ENCODE results near the gene AKAP8. TPM values are rescaled to one million over a fixed set of nuclear protein-coding genes. Genes with fewer than 3 reads are reported as not detected.
"Not testable (repeated sequence)": the region's sequence is repeated elsewhere in the genome, so short reads cannot be mapped to it uniquely, and the experiment has no call there.

AKAP8 gene
- polyA plus RNA-seq (ENCODE audit: insufficient read length in 4 of 4): 10 to 100 TPM; 23.1 to 35.5 (median 26.6) TPM

GRCh38 chr19:15379083-15379998 lies at the start of gene AKAP8:
Gene AKAP8, minus strand, starts transcription at chr19:15379787. Its CDS starts 56 bp downstream, at chr19:15379731.
- peak; percentile 93 to 98 (median 96) for DNase-seq (ENCODE audit: low read depth in 4 of 4, low spot score in 3 of 4)

GRCh38 chr19:15427991-15428471 lies 48.4 kb upstream of the AKAP8 start:
- DNase-seq (ENCODE audit: low read depth in 4 of 4, low spot score in 3 of 4): no peak

- no peak for DNase-seq (ENCODE audit: low read depth in 4 of 4, low spot score in 3 of 4)
These were observed 47.7 kb upstream of the AKAP8 start for GRCh38 chr19:15427350-15427700.

- DNase-seq (ENCODE audit: low read depth in 4 of 4, low spot score in 3 of 4): no peak
These were observed 47.1 kb upstream of the AKAP8 start for GRCh38 chr19:15426485-15427349.

GRCh38 chr19:15425321-15425950 lies 45.8 kb upstream of the AKAP8 start:
- DNase-seq (ENCODE audit: low read depth in 4 of 4, low spot score in 3 of 4): no peak

GRCh38 chr19:15424692-15425272 lies 45.2 kb upstream of the AKAP8 start:
- DNase-seq (ENCODE audit: low read depth in 4 of 4, low spot score in 3 of 4): no peak

GRCh38 chr19:15424121-15424520 lies 44.5 kb upstream of the AKAP8 start:
- no peak for DNase-seq (ENCODE audit: low read depth in 4 of 4, low spot score in 3 of 4)

GRCh38 chr19:15423130-15423529 lies 43.5 kb upstream of the AKAP8 start:
- DNase-seq (ENCODE audit: low read depth in 4 of 4, low spot score in 3 of 4): no peak

- no peak for DNase-seq (ENCODE audit: low read depth in 4 of 4, low spot score in 3 of 4)
These were observed 42.9 kb upstream of the AKAP8 start for GRCh38 chr19:15422296-15423075.

- DNase-seq (ENCODE audit: low read depth in 4 of 4, low spot score in 3 of 4): no peak
These were observed 42.2 kb upstream of the AKAP8 start for GRCh38 chr19:15421721-15422260.

GRCh38 chr19:15421136-15421695 lies 41.6 kb upstream of the AKAP8 start:
- no peak for DNase-seq (ENCODE audit: low read depth in 4 of 4, low spot score in 3 of 4)

GRCh38 chr19:15419413-15420025 lies 39.9 kb upstream of the AKAP8 start:
- no peak for DNase-seq (ENCODE audit: low read depth in 4 of 4, low spot score in 3 of 4)

- DNase-seq (ENCODE audit: low read depth in 4 of 4, low spot score in 3 of 4): peak; percentile 99 to 100 (median 99)
These were observed 39.2 kb upstream of the AKAP8 start, which contains the start of gene AKAP8L for GRCh38 chr19:15418579-15419412. Gene AKAP8L, minus strand, starts transcription at chr19:15418988. Its CDS starts 65 bp downstream, at chr19:15418923.

- peak in 1 of 4 donors; percentile 25 for DNase-seq (ENCODE audit: low read depth in 4 of 4, low spot score in 3 of 4)
These were observed 38.6 kb upstream of the AKAP8 start for GRCh38 chr19:15418231-15418578.

GRCh38 chr19:15417699-15418098 lies 38.1 kb upstream of the AKAP8 start:
- DNase-seq (ENCODE audit: low read depth in 4 of 4, low spot score in 3 of 4): no peak

GRCh38 chr19:15412832-15413231 lies 33.2 kb upstream of the AKAP8 start:
- no peak for DNase-seq (ENCODE audit: low read depth in 4 of 4, low spot score in 3 of 4)

- DNase-seq (ENCODE audit: low read depth in 4 of 4, low spot score in 3 of 4): not testable (repeated sequence)
These were observed 31.8 kb upstream of the AKAP8 start for GRCh38 chr19:15411351-15411750.

- no peak for DNase-seq (ENCODE audit: low read depth in 4 of 4, low spot score in 3 of 4)
These were observed 25.2 kb upstream of the AKAP8 start for GRCh38 chr19:15404780-15405211.
